GM19372 (cell line): ENCODE data around the gene SELENBP1.
"Not testable (repeated sequence)": the region's sequence is repeated elsewhere in the genome, so short reads cannot be mapped to it uniquely, and the experiment has no call there.

Source experiments
- ATAC-seq: cut with Tn5 transposase; IDR thresholded peaks from one replicate; pipeline ENCODE4 v1.9.1; 2021; ENCODE audit warnings: mild to moderate bottlenecking, low read depth, moderate library complexity; ENCODE audit not compliant: unreplicated experiment

Gene SELENBP1

DNA sequence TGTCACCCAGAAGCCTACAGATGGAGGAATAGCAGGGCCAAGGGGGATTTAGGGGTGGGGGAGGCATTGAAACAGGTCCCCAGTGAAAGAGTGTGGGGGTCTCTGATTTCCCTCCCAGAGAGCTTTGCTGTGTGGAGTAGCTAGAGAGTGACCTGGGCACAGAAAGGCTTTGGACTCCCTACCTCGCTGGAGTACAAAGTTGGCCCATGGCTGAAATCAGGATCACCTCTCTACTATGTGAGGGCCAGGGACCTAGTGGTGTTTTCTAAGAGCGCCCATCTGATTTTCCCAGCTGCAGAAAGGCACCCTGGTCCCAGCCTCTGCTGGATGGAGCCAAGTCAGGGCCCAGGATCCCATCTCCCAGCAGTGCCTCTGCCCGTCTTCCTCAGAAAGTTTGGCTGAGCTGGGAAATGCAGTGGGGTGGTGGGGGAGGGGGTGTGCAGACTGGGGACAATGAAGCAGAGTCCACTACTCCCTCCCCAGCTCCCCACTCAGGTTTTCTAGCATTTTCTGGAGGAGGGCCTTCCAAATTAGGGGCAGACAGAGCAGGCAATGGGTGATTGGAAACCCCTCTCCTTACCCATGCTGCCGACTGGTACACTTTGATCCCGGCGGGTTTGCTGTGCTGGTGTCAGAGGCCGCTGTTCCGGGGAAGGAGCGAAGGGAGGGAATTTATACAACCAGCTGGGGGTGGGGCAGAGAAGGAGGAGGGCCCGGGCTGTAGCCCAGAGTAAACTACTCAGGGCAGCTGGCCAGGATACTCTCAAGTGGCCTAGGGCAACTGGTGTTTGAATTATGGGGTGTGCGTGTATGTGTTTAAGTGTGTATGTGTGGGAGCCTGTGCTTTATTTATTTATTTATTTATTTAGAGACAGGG lies at the start of gene SELENBP1:
Gene SELENBP1, minus strand, starts transcription at position 648 of the 877 bp plus-strand sequence. Its CDS starts 64 bp downstream, at position 584.
- ATAC-seq, result no peak

DNA sequence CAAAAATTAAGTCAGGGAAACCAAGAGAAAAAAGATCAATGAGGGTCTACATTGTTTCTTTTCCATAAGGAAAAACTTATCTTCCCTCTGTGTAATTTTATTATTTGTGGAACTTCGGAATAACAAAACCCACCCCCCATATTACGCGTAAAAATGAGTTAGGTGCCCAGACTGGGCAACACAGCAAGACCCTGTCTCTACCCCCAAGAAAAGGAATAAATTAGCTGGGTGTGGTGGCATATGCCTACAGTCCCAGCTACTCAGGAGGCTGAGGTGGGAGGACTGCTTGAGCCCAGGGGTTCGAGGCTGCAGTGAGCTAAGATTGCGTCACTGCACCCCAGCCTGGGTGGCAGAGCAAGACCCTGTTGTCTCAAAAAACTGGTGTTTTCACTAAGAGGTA lies 47.3 kb upstream of the SELENBP1 start:
- ATAC-seq, result no peak

DNA sequence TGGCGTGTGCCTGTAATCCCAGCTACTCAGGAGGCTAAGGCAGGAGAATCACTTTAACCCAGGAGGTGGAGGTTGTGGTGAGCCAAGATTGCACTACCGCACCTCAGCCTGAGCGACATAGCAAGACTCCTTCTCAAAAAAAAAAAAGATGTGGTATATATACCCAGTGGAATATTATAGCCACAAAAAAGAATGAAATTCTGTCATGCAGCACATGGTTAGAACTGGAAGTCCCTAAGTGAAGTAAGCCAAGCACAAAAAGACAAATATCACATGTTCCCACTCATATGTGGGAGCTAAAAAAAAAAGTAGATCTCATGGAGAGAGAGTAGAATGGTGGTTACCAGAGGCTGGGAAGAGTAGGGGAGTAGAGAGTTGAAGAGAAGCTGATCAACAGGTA lies 45.6 kb upstream of the SELENBP1 start:
- no peak for ATAC-seq

DNA sequence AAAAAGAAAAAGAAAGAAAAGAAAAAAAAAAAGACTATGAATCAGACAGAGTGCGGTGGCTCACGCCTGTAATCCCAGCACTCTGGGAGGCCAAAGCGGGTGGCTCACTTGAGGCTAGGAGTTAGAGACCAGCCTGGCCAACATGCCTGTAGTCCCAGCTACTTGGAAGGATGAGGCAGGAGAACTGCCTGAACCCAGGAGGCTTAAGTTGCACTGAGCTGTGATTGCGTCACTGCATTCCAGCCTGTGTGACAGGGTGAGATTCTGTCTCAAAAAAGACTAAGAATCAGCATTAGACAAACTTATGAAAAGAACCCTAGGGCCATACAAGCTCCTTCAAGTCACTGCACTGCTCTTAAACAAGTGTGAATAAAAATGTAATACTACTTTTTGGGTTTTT lies 43.7 kb upstream of the SELENBP1 start:
- ATAC-seq, result no peak

DNA sequence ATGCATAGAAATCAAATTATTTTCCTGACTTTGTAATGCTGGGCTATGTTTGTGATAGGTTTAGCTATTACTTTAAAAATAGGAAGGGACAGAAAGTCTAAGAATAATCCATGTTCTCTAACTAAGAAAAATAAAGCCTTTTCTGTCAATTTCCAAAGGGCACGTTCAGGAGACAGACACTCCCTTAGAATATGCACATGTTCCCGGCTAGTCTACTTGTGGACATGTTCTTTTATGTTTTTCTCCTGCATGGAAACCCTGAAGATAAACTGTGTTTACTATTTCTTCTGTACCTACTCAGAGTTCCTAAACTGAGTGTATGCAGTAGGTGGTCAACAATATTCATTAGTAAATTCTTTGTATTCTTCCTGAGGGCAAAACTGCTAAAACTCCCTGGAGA lies 39.4 kb upstream of the SELENBP1 start:
- ATAC-seq, result no peak

DNA sequence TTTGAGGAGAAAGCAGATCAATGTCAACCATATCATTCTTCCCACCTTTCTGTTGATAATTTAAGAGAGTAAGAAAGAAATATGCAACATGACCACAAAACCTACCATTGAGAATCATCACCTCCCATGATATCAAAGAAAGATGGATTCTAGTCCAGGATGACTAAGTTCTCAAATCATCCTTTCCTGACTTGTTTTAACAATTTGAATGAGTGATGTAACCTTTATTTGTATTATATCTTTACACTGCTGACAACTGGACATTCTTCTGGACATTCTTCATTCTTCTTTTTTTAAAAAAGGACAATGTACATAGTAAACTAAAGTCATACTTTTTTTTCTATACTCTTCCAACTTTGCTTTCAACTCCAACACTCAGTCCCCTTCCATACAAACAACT lies 36.4 kb upstream of the SELENBP1 start:
- ATAC-seq, result no peak

DNA sequence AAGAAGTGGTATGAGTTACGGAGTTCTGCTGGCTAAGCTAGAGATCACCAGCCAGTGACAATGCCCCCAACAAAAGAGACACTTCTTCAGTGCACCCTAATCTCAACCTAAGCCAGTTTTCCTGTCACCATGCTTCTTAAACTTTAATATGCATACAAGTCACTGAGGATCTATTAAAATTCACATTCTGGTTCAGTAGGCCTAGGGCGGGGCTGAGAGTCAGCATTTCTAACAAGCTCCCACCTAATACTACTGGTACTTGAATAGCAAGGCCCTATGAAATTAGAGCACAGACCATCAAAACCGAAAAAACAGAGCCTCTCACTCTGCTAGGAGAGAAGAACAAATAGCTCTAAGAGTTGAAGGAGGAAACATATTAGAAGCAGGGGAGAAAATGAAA lies 34.8 kb upstream of the SELENBP1 start:
- no peak for ATAC-seq

DNA sequence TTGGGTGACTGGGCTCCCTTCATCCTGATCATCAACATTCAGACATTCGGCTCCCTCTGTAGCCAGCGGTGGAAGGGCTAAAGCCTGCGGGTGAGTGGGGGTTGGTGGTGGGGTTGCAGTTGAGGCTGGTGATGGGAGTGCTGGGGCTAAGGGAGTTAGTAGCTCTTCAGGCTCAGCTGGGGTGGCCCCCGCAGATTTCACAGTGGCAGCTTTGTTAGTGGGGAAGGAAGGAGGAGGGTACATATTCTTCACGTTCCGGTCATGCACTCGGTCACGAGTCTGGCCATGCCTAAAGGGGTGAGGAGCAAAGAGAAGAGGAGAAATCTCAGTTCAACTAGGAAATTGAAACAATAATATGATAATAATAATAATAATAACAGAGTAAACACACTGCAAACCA lies 33.7 kb upstream of the SELENBP1 start:
- no peak for ATAC-seq

DNA sequence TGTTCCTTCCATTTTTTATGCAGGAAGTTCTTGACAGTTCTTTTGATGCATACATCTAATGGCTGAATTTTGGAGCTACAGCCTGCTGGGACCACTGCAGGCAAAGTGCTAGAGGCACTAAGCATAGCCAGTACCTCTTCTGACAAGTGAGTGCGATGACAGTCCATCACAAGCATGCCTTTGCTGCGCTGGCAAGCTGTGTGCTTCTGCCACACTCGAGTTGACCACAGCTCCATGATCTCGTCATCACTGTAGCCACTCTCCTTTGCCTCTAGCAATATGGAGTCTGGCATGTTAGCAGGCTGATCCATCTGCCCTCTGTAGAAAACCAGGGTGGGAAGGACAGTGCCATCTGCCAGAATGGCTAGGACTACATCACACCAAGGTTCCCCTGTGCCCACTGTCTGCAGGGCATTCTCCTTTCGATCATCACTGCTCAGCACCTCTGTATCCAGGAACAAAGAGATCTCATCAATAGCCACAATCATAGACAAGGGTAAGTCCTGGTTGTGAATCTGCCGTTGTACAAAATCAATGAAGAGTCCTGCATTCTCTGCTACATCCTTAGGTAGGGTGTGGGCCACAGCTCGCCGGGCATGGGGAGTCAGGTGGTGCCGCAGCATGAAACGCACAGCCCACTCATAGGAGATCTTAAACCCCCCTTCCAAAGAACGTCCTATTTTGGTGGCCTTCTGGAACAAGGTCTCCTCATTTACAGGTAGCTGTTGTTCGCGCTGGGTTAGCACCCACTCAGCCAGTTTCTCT lies 32.9 kb upstream of the SELENBP1 start:
- no peak for ATAC-seq

DNA sequence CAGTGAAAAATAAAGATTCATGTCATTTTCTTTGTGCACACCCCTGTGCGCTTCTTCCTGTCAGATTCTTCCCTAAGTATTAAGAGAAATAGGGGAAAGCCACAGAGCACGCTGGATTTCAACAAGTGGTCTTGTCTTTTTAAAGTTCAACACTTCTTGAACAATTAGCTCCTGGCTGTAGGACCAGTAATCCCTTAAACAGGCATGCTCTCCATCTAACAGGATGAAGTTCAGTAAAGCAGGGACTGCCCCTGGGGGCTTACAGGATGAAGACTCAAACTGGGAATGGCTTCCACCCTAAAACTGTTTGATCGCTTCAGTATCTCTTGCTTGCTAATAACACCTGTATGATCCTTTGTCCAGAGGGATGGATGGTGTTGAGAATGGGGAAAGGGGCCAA lies 31.1 kb upstream of the SELENBP1 start:
- no peak for ATAC-seq

DNA sequence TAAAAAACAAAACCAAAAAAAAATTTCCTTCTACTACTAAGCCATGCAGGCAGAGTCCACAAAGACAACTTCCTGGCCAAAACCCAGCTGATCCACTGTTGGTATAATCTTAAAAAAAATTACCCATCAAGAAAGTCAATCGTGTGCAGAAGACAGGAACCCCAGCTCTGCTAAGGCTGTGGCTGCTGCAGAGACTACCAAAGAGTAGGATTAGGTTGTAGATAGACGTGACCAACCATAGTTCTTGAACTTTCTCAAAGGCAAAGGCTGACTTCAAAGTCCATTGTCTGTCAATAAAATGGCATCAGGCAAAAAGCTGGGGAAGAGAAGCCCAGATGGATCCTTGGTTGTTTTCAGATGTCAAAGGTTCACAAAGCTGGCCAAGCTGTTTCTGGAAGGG lies 30.3 kb upstream of the SELENBP1 start:
- ATAC-seq, result no peak

DNA sequence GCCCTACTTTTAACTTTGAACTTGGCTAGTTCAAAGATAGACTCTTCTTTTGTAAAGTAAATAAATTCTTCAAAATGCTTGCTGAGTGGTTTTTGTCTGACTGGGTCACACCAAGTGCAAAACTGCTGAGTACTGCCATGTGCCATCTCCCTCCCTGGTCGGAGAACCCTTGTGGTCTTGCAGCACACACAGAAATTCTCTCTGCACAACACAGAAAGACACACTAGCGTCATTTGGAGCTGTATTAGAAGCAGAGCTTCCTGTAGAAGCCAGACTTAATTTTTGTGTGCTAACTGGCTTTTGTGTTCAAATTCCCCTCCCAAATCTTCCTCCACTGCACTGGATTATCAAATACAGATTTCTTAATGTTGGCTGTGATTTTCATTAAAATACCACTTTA lies 29.4 kb upstream of the SELENBP1 start:
- ATAC-seq, result no peak

DNA sequence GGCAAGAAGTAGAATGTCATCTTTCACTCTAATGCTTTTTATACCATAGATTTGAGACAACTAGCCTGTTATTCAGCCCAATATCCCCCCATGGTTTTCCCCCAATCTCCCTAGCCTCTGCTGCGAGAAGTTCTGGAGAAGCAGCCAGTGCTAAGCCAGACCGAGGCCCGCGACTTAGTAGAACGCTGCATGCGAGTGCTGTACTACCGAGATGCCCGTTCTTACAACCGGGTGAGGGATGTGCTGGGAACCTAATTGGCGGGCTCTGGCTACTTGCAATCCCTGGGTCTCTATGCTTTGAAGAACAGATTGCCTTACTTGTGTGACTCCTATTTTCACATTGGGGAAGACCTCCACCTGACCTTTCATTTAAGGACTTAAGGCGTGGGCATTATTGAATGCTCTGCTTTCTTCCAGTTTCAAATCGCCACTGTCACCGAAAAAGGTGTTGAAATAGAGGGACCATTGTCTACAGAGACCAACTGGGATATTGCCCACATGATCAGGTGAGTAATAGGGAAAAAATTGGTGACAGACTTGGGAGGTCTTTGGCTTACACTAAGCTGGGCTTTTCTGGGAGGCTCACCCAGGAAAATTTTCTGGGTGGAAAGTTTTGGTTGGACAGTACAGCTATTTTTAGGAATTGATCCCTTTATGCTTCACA lies 28.8 kb upstream of the SELENBP1 start:
- ATAC-seq, result no peak

DNA sequence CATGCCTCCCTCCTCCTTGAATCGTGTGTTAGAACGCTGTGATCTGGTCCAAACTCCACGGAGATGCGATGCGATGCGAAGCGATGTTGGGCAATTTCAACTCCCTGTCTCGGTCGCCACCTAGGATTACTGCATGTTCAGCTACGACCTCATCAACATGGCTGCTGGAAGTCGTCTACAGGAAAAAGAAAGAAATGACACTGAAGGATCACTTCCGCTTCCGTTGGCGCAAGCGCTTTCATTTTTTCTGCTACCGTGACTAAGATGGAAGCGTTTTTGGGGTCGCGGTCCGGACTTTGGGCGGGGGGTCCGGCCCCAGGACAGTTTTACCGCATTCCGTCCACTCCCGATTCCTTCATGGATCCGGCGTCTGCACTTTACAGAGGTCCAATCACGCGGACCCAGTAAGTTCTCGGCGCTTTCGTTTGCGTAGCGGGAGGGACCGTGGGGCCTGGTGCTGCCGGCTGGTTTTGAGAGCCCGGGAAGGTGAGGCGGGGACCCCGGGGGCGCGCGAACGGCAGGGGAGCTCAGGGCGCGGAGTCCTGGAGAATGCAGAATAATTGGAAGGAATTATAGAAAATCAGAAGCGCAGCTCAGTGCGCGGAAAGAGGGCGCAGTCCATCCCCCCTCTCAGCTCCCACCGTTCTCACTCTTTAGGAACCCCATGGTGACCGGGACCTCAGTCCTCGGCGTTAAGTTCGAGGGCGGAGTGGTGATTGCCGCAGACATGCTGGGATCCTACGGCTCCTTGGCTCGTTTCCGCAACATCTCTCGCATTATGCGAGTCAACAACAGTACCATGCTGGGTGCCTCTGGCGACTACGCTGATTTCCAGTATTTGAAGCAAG lies 27.0 kb upstream of the SELENBP1 start, which contains the start of gene PSMB4:
Gene PSMB4, plus strand, starts transcription at position 250 of the 848 bp plus-strand sequence. Its CDS starts 15 bp downstream, at position 265.
- peak; percentile 78 for ATAC-seq

DNA sequence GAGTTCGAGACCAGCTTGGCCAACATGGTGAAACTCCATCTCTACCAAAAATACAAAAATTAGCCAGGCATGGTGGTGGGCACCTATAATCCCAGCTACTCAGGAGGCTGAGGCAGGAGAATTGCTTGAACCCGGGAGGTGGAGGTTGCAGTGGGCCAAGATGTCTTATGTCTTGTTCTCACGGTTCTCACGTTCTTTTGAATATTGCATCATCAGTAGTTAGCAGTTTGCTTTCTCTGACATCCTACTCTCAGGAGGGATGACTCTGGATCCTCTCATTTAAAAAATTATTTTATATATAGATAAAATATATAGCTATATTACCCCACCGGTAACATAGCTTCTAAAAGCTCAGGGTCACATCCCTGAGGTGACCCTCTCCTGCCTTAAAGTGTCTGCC lies 23.8 kb upstream of the SELENBP1 start:
- not testable (repeated sequence) for ATAC-seq

DNA sequence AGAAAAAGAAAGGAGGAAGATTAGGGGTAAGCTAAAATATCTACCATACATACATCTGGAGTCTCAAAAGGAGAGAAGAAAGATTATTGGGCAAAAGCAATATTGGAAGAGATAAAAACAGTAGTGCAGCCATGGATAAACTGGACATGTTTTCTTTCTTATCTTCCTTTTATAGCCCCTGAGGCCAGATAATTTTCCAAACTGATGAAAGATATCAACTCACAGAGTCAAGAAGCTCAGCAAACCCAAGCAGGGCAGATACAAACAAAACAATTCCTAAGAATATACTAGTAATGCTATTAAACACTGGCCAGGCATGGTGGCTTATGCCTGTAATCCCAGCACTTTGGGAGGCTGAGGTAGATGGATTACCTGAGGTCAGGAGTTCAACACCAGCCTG lies 21.1 kb upstream of the SELENBP1 start:
- no peak for ATAC-seq

DNA sequence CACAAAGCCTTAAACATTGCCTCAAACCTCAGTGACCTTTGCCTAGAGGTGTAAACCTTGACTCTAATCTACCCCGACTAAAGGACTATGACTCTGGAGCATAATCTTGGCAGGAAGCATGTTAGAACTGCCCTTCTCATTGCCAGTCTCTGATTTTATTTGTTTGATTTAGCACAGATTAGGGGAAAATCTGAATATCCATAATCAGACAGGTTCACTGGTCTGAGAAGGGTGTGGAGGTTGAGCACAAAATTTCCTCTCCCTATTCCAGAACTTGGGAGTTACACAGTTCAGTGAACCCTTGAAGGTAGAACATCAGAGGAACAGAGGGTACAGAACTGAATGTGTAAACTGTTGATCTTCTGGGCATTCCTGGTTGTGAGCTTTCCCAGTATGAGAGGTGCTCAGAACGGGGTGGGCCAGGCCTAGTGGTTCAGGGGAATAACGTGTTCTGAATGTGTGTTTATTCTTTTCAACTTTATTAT lies 18.6 kb upstream of the SELENBP1 start:
- ATAC-seq, result no peak

DNA sequence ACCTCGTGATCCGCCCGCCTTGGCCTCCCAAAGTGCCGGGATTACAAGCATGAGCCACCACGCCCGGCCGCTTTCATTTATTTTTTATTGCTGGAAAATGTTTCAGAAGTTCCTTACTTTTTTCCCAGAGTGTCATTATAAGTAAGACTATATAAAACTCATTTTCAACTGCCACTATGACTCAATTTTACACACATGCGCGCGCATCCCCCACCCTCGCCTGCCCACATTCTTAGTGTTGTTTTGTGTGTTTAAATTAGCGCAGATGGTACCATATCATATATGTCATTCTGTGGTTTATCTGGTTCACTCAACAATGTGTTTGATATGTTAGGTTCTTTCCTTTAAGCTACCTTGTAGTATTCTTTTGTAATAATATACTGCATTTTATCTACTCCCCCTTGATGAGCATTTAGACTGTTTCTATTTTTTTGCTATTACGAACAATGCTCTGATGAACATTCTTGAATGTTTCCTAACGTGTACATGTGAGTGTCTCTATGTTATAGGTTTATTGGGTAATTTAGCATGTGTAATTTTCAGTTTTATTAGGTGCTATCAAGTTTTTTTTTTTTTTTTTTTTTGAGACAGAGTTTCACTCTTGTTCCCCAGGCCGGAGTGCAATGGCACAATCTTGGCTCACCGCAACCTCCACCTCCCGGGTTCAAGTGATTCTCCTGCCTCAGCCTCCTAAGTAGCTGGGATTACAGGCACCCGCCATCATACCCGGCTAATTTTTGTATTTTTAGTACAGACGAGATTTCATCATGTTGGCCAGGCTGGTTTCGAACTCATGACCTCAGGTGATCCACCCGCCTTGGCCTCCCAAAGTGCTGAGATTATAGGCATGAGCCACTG lies 17.9 kb upstream of the SELENBP1 start:
- not testable (repeated sequence) for ATAC-seq

DNA sequence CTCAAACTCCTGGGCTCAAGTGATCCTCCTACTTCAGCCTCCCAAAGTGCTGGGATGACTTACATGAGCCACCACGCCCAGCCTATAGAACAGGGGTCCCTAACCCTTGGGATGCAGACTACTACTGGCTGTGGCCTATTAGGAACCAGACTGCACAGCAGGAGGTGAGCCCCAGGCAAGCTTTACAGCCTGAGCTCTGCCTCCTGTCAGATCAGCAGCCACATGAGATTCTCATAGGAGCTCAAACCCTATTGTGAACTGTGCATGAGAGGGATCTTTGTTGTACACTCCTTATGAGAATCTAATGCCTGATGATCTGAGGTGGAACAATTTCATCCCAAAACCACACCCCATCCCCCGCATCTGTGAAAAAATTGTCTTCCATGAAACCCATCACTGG lies 13.5 kb upstream of the SELENBP1 start:
- no peak for ATAC-seq
